Esophagus muscularis mucosa (tissue), 3 donors: ENCODE measurements around the gene LAGE3.

ENCODE experiments used
- POLR2A ChIP-seq: fragments of 450-650 bp; IDR thresholded peaks from one replicate; pipeline ENCODE4 v1.6.1; 2017; ENCODE audit warnings: antibody characterized with exemption, moderate library complexity, mild to moderate bottlenecking, low read depth
- POLR2AphosphoS5 ChIP-seq, 2 donors: sonication (generic); formaldehyde crosslinking; IDR thresholded peaks; one replicate each; pipeline ENCODE4 v1.6.1; 2017; ENCODE audit warnings: antibody characterized with exemption in 2 of 2
- TF ChIP-seq, protein P1 (sequence below), 3 experiments: fragments of 200-600 bp in 2 of 3; fragments of 450-650 bp in 1 of 3; sonication (generic) in 2 of 3; IDR thresholded peaks; one replicate each; pipeline ENCODE4 v1.5.1; 2017 to 2019; ENCODE audit warnings: antibody characterized with exemption in 3 of 3, mild to moderate bottlenecking in 2 of 3, moderate library complexity in 1 of 3

DNA sequence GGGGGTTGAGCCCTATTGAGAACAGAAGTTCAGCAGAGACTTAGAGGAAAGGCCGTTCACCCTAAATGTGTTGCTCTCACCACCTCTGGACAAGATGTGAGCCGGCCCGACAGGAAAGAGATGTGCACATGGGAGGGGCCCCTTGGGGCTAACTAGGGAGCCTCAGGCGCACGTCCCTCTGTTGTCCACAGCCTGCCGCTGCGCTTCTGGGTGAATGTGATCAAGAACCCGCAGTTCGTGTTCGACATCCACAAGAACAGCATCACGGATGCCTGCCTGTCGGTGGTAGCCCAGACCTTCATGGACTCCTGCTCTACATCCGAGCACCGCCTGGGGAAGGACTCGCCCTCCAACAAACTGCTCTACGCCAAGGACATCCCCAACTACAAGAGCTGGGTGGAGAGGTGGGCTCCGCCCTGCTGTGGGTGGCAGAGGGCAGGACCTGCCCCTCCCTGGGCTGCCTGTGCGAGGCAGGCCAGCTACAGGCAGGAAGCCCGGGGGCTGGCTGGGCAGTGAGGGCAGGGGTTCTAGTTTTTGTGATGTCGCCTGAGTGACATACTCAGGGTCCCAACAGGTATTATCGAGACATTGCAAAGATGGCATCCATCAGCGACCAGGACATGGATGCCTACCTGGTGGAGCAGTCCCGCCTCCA, 8.0 kb downstream of the LAGE3 start:
- TF ChIP-seq, protein P1, sequence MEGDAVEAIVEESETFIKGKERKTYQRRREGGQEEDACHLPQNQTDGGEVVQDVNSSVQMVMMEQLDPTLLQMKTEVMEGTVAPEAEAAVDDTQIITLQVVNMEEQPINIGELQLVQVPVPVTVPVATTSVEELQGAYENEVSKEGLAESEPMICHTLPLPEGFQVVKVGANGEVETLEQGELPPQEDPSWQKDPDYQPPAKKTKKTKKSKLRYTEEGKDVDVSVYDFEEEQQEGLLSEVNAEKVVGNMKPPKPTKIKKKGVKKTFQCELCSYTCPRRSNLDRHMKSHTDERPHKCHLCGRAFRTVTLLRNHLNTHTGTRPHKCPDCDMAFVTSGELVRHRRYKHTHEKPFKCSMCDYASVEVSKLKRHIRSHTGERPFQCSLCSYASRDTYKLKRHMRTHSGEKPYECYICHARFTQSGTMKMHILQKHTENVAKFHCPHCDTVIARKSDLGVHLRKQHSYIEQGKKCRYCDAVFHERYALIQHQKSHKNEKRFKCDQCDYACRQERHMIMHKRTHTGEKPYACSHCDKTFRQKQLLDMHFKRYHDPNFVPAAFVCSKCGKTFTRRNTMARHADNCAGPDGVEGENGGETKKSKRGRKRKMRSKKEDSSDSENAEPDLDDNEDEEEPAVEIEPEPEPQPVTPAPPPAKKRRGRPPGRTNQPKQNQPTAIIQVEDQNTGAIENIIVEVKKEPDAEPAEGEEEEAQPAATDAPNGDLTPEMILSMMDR (IDR thresholded peaks at IDR 0.05), result no peak
- TF ChIP-seq POLR2AphosphoS5 (IDR thresholded peaks at IDR 0.05) (no peak), POLR2A (no peak)
